Sigmoid colon (tissue), 7 donors: ENCODE results near the gene CPZ. TPM values are rescaled to one million over a fixed set of nuclear protein-coding genes. Genes with fewer than 3 reads are reported as not detected.

Experiments used
- DNase-seq: peaks from one replicate; pipeline ENCODE4 v3.0.0-alpha.2; 2019
- H3K27ac ChIP-seq, 4 donors: fragments of 200-600 bp; sonication (generic); one replicate each; pipeline ENCODE4 v1.5.1; 2016 to 2019; ENCODE audit warnings: mild to moderate bottlenecking in 1 of 4
- H3K27me3 ChIP-seq, 3 donors: fragments of 200-600 bp; sonication (generic); one replicate each; pipeline ENCODE4 v1.5.1; 2019; ENCODE audit warnings: mild to moderate bottlenecking in 1 of 3
- H3K36me3 ChIP-seq, 4 donors: fragments of 200-600 bp; sonication (generic); one replicate each; pipeline ENCODE4 v1.5.1; 2016 to 2019
- H3K4me1 ChIP-seq, 4 donors: fragments of 200-600 bp; sonication (generic); one replicate each; pipeline ENCODE4 v1.5.1; 2017 to 2019
- H3K4me3 ChIP-seq, 4 donors: fragments of 200-600 bp; sonication (generic); one replicate each; pipeline ENCODE4 v1.5.1; 2017 to 2019; ENCODE audit warnings: mild to moderate bottlenecking in 2 of 4, moderate library complexity in 1 of 4
- H3K9me3 ChIP-seq, 4 donors: fragments of 200-600 bp in 3 of 4; sonication (generic) in 3 of 4; one replicate each; pipeline versions ENCODE4 v1.5.1 to v1.6.1; 2013 to 2019
- EP300 ChIP-seq, 4 donors: sonication (generic); formaldehyde crosslinking; IDR thresholded peaks; one replicate each; pipeline ENCODE4 v1.6.1; 2017; ENCODE audit warnings: antibody characterized with exemption in 4 of 4
- POLR2A ChIP-seq, 2 donors: fragments of 450-650 bp; IDR thresholded peaks; one replicate each; pipeline ENCODE4 v1.6.1; 2016; ENCODE audit warnings: antibody characterized with exemption in 2 of 2, mild to moderate bottlenecking in 2 of 2, moderate library complexity in 2 of 2
- POLR2AphosphoS5 ChIP-seq, 4 donors: sonication (generic); formaldehyde crosslinking; IDR thresholded peaks; one replicate each; pipeline ENCODE4 v1.6.1; 2017; ENCODE audit warnings: antibody characterized with exemption in 4 of 4
- WGBS, 2 donors: extraction: QIAGEN DNeasy Blood & Tissue Kit; methylation state at CpG; one replicate each; pipeline ENCODE4 v1.1.7; 2013; 5-methylcytosine and 5-hydroxymethylcytosine counted together
- intact Hi-C: fragments of 100-400 bp; cut with DNase I; formaldehyde crosslinking; loops from one replicate; pipeline ENCODE4 v1.15.1; 2023
- polyA plus RNA-seq, 3 donors: library from polyadenylated mRNA; stranded (reverse); fragments of 200-250 nt; gene quantifications; one replicate each; pipeline ENCODE4 v1.2.3, GENCODE V29; 2013
- total RNA-seq, 4 donors: library from RNA; depleted of rRNA; stranded (reverse); fragments of >200 nt; gene quantifications; one replicate each; pipeline ENCODE4 v1.1.0, GENCODE V29; 2016
- TF ChIP-seq, protein P1 (sequence below), 4 experiments: fragments of 450-650 bp in 3 of 4; fragments of 200-600 bp in 1 of 4; IDR thresholded peaks; one replicate each; pipeline ENCODE4 v1.5.1; 2016 to 2019; ENCODE audit warnings: antibody characterized with exemption in 4 of 4, mild to moderate bottlenecking in 3 of 4, moderate library complexity in 2 of 4
- donor health status: healthy with polysubstance abuse.
- donor health status: Bipolar disorder and iron deficiency.
- donor health status: healthy.

The CPZ gene
- total and polyA plus RNA-seq, 7 donors, result 0.46 to 8.3 (median 1.8) TPM

DNA sequence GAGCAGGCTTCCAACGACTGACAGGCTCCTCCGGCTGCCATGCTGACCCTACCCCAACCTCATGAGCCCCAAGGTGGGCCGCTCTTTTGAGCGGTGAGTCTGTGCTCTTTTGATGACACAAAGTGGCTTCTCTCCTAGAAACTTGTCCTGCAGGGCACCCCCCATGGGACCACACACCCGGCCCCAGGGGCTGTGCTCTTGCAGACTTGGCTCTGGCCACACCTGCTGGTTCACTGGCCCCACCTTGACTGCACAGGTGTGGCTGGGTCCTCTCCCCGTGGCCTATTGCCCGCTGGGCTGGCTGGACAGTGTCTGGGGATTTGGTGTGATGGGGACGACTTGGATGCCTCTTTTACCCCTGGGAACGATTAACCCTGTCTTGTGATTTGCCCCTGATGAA lies 1.5 kb upstream of the CPZ start:
- Histone ChIP-seq H3K9me3 (no peaks in the 10 kb centered on the region), H3K4me3 (no peak overlapping the region), H3K36me3 (no peaks in the 10 kb centered on the region), H3K27ac (no peak overlapping the region), H3K27me3 (peaks cover 19 to 58% (median 38%) of the 10 kb centered on the region in 3 donors), H3K4me1 (peaks cover 0 to 13% (median 11%) of the 10 kb centered on the region in 4 donors)
- WGBS, 2 donors, result 58 to 74% methylated on average over 9 of the region's 9 CpGs
- no peak for DNase-seq
- intact Hi-C loops, result loop anchor here (5.0 kb wide), 1 partner anchor 349 kb away; no protein-coding TSS in a partner anchor
- TF ChIP-seq, protein P1, sequence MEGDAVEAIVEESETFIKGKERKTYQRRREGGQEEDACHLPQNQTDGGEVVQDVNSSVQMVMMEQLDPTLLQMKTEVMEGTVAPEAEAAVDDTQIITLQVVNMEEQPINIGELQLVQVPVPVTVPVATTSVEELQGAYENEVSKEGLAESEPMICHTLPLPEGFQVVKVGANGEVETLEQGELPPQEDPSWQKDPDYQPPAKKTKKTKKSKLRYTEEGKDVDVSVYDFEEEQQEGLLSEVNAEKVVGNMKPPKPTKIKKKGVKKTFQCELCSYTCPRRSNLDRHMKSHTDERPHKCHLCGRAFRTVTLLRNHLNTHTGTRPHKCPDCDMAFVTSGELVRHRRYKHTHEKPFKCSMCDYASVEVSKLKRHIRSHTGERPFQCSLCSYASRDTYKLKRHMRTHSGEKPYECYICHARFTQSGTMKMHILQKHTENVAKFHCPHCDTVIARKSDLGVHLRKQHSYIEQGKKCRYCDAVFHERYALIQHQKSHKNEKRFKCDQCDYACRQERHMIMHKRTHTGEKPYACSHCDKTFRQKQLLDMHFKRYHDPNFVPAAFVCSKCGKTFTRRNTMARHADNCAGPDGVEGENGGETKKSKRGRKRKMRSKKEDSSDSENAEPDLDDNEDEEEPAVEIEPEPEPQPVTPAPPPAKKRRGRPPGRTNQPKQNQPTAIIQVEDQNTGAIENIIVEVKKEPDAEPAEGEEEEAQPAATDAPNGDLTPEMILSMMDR (IDR thresholded peaks at IDR 0.05), result no peak
- TF ChIP-seq POLR2A (IDR thresholded peaks at IDR 0.05) (no peak), EP300 (IDR thresholded peaks at IDR 0.05) (no peak), POLR2AphosphoS5 (IDR thresholded peaks at IDR 0.05) (no peak)

DNA sequence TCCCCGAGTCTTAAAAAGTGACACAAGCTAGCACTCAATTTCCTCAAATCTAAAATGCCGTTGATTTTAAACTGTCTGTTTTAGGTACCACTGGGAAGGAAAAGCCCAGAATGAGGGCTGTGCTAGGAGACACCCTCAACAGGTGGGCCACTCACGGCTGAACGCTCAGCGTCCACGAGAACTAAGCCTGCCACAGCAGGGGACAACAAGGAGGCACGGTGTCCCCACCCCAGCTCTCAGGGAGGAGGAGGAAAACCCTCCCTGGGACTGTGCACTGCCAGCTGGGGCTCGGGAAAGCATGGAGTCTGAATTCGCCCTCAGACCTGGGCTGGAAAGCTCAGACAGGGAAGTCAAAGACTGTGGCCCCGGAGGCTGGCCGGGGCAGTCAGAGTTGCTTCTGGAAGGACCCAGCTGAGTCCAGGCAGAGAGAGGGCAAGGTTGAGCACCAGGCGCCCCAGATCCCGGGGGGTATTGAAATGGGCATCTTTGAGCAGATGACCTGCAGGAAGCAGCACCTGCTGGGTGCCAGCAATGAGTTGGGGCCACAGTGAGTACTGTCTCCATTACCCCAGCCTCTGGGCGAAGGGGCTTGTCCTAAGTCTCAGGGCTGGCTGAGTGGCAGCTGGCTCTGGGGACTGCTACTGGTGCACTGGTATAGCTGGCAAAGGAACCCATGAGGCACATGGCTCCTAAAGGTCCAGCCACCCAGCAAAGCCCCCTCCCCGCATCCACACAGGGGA lies 769 bp upstream of the CPZ start:
- peaks cover 0 to 13% (median 12%) of the 10 kb centered on the region in 4 donors for H3K4me1 ChIP-seq
- DNase-seq, result no peak
- no peaks in the 10 kb centered on the region for H3K36me3 ChIP-seq
- intact Hi-C loops, result loop anchor here (5.0 kb wide), 1 partner anchor 349 kb away; no protein-coding TSS in a partner anchor
- no peak overlapping the region for H3K27ac ChIP-seq
- WGBS, 2 donors, result 62 to 68% methylated on average over 15 of the region's 15 CpGs
- peaks cover 16 to 51% (median 38%) of the 10 kb centered on the region in 3 donors for H3K27me3 ChIP-seq
- no peaks in the 10 kb centered on the region for H3K9me3 ChIP-seq
- TF ChIP-seq POLR2A (IDR thresholded peaks at IDR 0.05) (no peak), EP300 (IDR thresholded peaks at IDR 0.05) (no peak), POLR2AphosphoS5 (IDR thresholded peaks at IDR 0.05) (no peak)
- TF ChIP-seq, protein P1 (IDR thresholded peaks at IDR 0.05), result no peak
- no peak overlapping the region for H3K4me3 ChIP-seq

DNA sequence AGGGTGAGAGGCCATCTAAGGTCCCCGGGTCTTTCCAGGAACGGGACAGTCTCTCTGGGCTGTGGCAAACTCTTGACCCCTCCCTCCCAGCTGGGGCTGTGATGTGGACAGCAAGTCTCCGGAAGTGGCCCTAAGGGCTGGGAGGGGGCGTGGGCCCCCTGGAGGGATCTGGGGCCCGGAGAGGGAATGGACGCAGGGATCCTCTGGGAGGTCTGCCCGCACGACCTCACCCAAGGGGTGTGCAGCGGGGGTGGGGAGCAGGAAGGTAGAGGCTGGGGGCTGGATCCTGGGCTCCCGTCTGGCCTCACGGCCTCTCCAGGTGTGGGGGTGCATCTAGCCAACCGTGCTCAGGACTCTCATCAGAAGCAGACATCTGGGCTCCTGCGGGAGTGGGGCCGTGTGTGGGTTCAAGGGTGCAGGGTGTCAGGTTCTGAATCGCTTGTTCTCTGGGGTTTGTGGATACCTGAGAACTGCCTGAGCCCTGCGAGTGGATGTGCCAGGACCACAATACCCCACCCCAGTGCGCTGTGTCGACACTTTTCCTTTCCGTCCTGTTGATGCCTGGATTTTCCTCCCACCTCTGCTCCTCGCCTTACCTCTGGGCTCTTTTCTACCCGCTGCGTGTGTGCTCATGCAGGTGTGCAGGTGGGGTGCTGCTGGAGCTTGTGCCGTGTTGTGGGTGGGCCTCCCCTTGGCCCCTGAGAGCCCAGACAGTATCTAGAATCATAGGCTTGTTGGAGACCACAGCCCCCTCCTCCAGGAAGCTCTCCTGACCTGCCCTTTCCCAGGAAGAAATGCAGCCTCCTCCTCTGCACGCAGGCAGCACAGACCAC lies 915 bp downstream of the CPZ start:
- peaks cover 0 to 23% (median 22%) of the 10 kb centered on the region in 4 donors for H3K4me1 ChIP-seq
- H3K4me3 ChIP-seq, result peak overlapping the region in 3 of 4 donors; percentile 12 to 31 (median 27)
- H3K27ac ChIP-seq, result no peak overlapping the region
- no peaks in the 10 kb centered on the region for H3K36me3 ChIP-seq
- no peak for TF ChIP-seq EP300 (IDR thresholded peaks at IDR 0.05)
- no peak for TF ChIP-seq POLR2AphosphoS5 (IDR thresholded peaks at IDR 0.05)
- TF ChIP-seq POLR2A (IDR thresholded peaks at IDR 0.05), result no peak
- TF ChIP-seq, protein P1 (IDR thresholded peaks at IDR 0.05), result no peak
- WGBS, 2 donors, result 29% methylated on average over 24 of the region's 24 CpGs
- no peak for DNase-seq
- H3K27me3 ChIP-seq, result peaks cover 13 to 41% (median 32%) of the 10 kb centered on the region in 3 donors
- intact Hi-C loops, result loop anchor here (1.0 to 5.0 kb wide), 2 partner anchors 124 to 351 kb away; no protein-coding TSS in a partner anchor
- H3K9me3 ChIP-seq, result no peaks in the 10 kb centered on the region

DNA sequence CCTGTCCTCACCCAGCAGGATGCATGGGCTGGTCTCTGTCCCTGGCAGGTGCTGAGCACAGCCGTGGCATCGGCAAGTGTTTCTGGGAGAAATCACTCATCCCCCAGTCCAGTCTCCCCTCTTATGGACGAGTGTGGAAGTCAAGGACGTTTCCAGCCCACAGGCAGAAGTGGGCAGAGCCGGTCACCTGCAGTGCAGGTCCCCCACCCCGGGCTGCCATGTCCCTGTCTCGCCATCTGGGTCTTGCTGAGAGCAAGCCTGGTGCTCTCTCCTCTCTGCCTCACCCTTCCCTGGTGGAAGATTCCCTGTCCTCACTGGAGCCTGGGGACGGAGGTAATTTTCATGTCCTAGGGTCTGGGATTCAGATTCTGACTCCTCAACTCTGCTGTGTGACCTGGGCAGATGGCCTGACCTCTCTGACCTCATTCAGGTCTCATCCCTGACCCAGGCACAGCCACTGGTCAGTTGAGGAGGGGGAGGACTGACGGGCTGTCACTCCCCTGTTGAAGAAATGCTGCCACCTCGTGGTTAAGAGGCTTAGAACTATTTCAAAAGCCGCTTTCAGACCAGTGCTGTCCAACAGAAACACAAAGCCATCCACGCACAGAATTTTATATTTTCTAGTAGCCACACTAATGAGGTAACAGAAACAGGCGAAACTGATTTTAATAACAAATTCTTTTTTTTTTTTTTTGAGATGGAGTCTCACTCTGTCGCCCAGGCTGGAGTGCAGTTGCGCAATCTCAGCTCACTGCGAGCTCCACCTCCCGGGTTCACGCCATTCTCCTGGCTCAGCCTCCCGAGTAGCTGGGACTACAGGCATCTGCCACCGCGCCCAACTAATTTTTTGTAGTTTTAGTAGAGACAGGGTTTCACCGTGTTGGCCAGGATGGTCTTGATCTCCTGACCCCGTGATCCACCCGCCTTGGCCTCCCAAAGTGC lies 1.8 kb downstream of the CPZ start:
- H3K27me3 ChIP-seq, result peaks cover 13 to 41% (median 32%) of the 10 kb centered on the region in 3 donors
- H3K4me1 ChIP-seq, result peaks cover 0 to 23% (median 22%) of the 10 kb centered on the region in 4 donors
- intact Hi-C loops, result loop anchor here (1.0 to 5.0 kb wide), 2 partner anchors 125 to 352 kb away; no protein-coding TSS in a partner anchor
- no peak for DNase-seq
- no peak overlapping the region for H3K4me3 ChIP-seq
- H3K9me3 ChIP-seq, result no peaks in the 10 kb centered on the region
- no peaks in the 10 kb centered on the region for H3K36me3 ChIP-seq
- 39 to 56% methylated on average over 24 of the region's 24 CpGs for WGBS, 2 donors
- no peak overlapping the region for H3K27ac ChIP-seq
- TF ChIP-seq, protein P1 (IDR thresholded peaks at IDR 0.05), result peak; percentile 44 to 61 (median 58)
- TF ChIP-seq POLR2AphosphoS5 (IDR thresholded peaks at IDR 0.05), result no peak
